Superior temporal gyrus (tissue), 1 donor: ENCODE measurements around the gene IL6.
"Not testable (repeated sequence)": the region's sequence is repeated elsewhere in the genome, so short reads cannot be mapped to it uniquely, and the experiment has no call there.

Experiments
- DNase-seq: peaks from one replicate; pipeline ENCODE4 v3.0.0-alpha.2; 2016; ENCODE audit errors: extremely low spot score

Gene IL6

GRCh38 chr7:22726907-22727713 lies at the start of gene IL6:
Gene IL6 (plus strand): TSS chr7:22727200. CDS start chr7:22727263, 63 bp downstream.
- no peak for DNase-seq

DNA sequence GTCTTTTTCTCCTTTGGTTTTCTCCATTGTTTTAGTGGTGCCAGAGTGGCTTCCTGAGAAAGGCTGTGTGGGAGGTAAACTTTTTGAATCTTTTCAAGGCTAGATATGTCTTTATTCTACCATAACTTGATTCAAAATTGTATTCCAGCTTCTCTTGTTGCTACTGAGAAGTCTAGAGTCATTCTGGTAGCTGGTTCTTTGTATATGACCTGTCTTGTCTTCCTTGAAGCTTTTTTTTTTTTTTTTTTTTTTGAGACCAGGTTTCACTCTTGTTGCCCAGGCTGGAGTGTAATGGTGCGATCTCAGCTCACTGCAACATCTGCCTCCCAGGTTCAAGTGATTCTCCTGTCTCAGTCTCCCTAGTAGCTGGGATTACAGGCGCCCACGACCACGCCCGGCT lies 49.7 kb upstream of the IL6 start:
- DNase-seq: not testable (repeated sequence)

GRCh38 chr7:22677680-22678079 lies 49.3 kb upstream of the IL6 start:
- no peak for DNase-seq

- DNase-seq: no peak
These were observed 46.5 kb upstream of the IL6 start for GRCh38 chr7:22680482-22680911.

GRCh38 chr7:22681312-22681711 lies 45.7 kb upstream of the IL6 start:
- DNase-seq: no peak

DNA sequence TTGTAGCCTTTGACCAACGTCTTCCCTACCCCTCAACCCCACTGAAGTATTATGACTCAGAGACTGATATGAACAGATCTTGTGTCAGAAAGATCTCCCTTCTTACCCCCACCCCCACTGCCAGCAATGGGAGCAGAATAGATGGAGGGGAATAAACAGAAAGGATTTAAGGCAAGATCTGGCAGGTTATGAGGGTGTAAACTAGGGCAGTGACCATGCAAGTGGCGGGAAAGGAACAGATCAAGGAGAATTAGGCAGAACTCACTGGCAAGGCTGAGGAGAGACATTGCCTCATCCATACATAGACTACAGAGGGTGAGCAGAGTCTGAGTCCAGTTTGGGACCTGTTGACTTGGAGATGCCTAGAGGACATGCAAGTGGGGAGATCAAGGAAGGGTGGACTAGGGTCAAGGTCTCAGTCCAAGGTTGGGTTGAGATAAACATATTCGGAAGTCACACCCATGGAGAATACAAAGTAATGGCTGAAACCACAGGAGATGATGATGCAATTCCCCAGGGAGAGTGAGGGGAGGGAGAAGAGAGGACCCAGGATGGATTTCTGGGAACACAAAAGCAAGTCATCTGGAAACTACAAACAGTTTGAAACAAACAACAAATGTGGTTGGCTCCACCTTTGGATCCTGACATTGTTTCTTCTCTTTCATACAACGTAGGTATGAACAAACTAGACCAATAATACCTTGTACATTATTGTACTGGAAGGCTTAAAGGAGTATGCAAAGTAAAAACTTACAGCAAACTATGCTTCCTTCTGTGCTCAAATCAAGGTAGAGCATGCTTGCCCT lies 44.9 kb upstream of the IL6 start:
- no peak for DNase-seq

DNA sequence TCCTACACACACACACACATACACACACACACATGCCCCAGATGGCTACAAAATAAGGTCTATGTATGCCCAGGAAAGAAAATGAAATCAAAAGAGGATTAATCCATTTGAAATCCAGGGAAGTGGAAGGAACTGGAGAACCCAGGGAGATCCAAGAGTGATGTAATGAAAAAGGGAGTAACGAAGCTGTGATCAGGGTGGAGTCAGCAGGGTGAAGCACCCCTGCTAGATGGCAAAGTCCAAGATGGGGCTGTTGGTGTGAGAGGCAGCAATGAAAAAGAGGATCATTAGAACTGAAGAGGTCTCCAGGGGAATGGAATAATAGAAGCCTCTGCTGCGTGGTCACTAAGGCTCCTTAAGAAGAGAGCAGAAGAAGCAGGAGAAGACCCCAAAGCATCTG lies 43.6 kb upstream of the IL6 start:
- DNase-seq: no peak

GRCh38 chr7:22686620-22687019 lies 40.4 kb upstream of the IL6 start:
- DNase-seq: no peak

DNA sequence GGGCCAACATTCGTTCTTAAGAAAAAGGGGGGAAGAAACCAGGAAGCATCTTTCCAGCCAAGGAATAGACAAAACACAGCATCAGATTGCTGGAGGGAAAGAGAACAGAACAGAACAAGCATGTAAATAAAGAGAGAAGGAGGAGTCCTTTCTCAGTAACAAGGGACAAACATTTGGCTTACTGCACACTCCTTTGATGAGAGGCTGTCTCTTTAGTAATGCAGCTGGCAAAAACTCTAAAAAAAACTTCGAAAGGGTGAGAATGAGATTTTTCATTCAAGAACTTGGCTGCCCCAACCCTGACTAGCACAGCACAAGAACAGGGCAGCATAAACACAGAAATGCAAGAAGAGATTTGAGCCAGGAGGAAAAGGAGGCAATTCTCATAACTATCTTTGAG lies 38.9 kb upstream of the IL6 start:
- no peak for DNase-seq

DNA sequence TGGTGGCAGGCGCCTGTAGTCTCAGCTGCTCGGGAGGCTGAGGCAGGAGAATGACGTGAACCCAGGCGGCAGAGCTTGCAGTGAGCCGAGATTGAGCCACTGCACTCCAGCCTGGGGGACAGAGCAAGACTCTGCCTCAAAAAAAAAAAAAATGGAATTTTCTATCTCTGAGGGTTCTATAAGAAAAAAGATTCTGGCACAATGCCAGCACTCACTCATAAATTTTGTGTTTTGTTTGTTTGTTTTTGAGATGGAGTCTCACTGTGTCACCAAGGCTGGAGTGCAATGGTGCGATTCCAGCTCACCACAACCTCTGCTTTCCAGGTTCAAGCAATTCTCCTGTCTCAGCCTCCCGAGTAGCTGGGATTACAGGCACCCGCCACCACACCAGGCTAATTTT lies 38.1 kb upstream of the IL6 start:
- DNase-seq: not testable (repeated sequence)

GRCh38 chr7:22694597-22695207 lies 32.3 kb upstream of the IL6 start:
- DNase-seq: no peak

DNA sequence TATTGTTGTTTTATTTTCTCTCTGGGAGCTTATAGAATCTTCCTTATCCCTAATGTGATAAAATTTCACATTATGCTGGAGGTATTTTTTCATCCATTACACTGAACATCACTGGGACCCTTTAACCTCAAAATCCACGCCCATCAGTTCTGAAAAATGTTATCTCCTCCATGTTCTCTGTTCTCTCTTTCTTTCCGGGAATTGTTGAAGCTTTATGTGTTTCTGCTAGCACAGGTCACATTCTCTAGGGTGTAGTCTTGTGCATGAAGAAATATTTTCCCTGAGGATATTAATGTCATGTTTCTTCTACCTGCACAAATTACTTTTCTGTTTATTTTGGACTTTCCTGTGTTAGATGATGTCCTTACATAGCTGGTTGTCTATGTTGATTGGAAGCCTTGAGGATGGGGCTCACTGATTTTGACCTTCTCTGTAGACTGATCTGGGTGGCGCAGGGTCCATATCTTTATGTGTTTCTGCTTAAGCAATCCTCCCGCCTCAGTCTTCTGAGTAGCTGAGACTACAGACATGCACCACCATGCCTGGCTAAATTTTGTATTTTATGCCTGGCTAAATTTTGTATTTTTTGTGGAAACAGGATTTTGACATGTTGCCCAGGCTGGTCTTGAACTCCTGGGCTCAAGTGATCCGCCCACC lies 31.4 kb upstream of the IL6 start:
- DNase-seq: no peak

- no peak for DNase-seq
These were observed 30.3 kb upstream of the IL6 start for GRCh38 chr7:22696541-22697228.

- no peak for DNase-seq
These were observed 29.6 kb upstream of the IL6 start for GRCh38 chr7:22697322-22697859.

DNA sequence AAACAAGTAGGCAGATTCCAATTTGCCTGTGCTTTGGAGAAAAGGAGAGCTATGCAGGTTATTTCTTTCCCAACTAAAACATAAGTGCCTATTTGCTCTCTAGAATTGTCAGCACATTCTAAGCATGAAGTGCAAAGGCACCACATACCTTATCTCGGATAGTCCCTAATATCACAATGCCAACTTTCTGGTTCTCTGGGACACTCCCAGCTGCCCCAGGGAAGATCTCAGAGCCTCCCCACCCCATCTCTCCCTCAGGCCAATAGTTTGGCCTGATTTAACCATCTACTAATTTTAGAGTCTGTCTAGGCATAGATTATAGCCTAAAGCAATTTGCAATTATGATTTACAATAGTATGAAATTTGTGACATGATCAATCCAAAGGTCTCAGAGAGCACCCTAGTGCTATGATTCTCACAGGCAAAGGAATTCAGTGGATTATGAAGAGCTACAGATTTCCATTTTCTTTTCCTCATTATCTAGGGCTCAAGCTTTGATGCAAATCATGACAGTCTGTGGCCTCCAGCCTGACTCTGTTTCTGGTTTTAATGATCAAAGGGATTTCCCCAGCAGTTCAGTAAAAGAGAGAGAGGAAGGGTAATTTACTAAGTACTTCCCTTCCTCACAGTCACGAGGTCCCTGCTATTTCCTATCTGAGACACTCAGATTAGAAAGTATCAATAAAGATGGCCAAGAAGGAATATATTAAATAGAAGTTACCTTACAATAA lies 29.0 kb upstream of the IL6 start:
- DNase-seq: no peak

GRCh38 chr7:22698767-22699166 lies 28.2 kb upstream of the IL6 start:
- no peak for DNase-seq

DNA sequence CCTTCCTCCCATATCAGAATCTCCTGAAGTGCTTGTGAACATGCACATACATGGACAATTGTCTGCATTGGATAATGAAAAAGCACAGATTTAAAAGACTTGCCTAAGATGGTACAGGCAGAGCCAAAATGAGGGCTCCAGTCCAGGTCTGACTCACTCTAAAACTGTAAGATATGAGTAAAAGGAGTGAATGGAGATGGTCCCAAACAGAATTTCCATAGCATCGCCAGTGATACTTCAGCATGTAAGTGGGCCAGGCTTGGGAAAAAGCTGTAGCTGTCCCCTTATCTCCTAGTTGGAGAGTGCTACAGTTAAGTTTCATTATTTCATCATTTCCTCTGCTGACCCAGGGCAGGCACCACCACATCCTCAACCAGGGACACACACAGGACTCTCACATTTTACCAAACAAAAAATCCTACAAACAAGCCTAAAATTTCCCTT lies 26.4 kb upstream of the IL6 start:
- no peak for DNase-seq

- no peak for DNase-seq
These were observed 24.5 kb upstream of the IL6 start for GRCh38 chr7:22702516-22702915.

DNA sequence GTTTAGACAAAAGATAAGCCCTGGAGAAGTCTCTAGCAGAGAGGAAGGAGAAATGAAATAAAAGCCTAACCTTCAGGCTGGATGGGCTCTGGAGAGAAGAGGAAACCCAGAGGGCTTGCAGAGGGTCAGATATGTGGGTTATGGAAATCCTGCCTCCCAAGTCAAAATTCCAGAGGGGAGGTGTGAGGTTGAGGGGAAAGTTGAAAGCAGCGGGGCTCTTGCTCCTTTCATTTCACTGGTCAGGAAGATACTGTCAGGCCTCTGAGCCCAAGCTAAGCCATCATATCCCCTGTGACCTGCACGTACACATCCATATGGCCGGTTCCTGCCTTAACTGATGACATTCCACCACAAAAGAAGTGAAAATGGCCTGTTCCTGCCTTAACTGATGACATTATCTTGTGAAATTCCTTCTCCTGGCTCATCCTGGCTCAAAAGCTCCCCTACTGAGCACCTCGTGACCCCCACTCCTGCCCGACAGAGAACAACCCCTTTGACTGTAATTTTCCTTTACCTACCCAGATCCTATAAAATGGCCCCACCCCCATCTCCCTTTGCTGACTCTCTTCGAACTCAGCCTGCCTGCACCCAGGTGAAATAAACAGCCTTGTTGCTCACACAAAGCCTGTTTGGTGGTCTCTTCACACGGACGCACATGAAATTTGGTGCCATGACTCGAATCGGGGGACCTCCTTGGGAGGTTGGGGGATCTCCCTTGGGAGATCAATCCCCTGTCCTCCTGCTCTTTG lies 23.7 kb upstream of the IL6 start:
- DNase-seq: not testable (repeated sequence)
